GM13977 (cell line): ENCODE data around the gene DENR.
A peak's percentile ranks its signal among the peaks of the same experiment; 100 is the strongest.
"Not testable (repeated sequence)": the region's sequence is repeated elsewhere in the genome, so short reads cannot be mapped to it uniquely, and the experiment has no call there.

Experiments used
- DNase-seq: peaks from one replicate; pipeline ENCODE4 v3.0.0; 2012; ENCODE audit warnings: low spot score
- CTCF ChIP-seq: IDR thresholded peaks from 2 replicates; pipeline ENCODE4 v1.5.1; 2012; ENCODE audit warnings: mild to moderate bottlenecking, control low read depth; ENCODE audit not compliant: insufficient read depth; ENCODE audit errors: extremely low read depth, missing control alignments
- in situ Hi-C: fragments of 300-500 bp; cut with MboI; formaldehyde crosslinking; loops from one replicate; pipeline ENCODE4 v1.12.0; 2022; ENCODE audit warnings: low sequenced_read_pairs, low pct_unique_long_range_greater_than_20kb, mixed read lengths, inconsistent platforms; ENCODE audit not compliant: unreplicated experiment

The DENR gene

GRCh38 chr12:122789637-122790036 lies 37.0 kb downstream of the DENR start:
- TF ChIP-seq CTCF = no peak
- in situ Hi-C loops = no loop called here

GRCh38 chr12:122790393-122791075 lies 37.9 kb downstream of the DENR start:
- no peak for TF ChIP-seq CTCF
- in situ Hi-C loops = no loop called here
- DNase-seq = no peak

More at GRCh38 chr12:122789637-122790036, 37.0 kb downstream of the DENR start:
- DNase-seq = no peak

- peak; percentile 66 for DNase-seq
- in situ Hi-C loops = no loop called here
- peak; percentile 58 for TF ChIP-seq CTCF
These were observed 41.1 kb downstream of the DENR start for GRCh38 chr12:122793685-122794106.

GRCh38 chr12:122795807-122796206 lies 43.2 kb downstream of the DENR start:
- in situ Hi-C loops = no loop called here
- no peak for DNase-seq
- no peak for TF ChIP-seq CTCF

- TF ChIP-seq CTCF = no peak
- DNase-seq = peak; percentile 19
- in situ Hi-C loops = no loop called here
These were observed 47.1 kb downstream of the DENR start for GRCh38 chr12:122799641-122800243.

GRCh38 chr12:122803937-122804336 lies 51.3 kb downstream of the DENR start:
- DNase-seq = no peak
- TF ChIP-seq CTCF = no peak
- in situ Hi-C loops = no loop called here

GRCh38 chr12:122804957-122805356 lies 52.3 kb downstream of the DENR start:
- in situ Hi-C loops, DNase-seq: not testable (repeated sequence)
